IMR-90 (cell line): Measurements from ENCODE around the gene PLEKHG2. TPM values are rescaled to one million over a fixed set of nuclear protein-coding genes. Genes with fewer than 3 reads are reported as not detected.

Experiments
- ATAC-seq: fragments of 200-7000 bp; cut with Tn5 transposase; 2 replicates; pipeline ENCODE4 v1.9.1; 2020; ENCODE audit warnings: low read depth, mild to moderate bottlenecking, moderate library complexity
- BruUV-seq: library from RNA; stranded (reverse); fragments of 400-500 nt; replicated peaks from 2 replicates; lab custom pipeline; 2021; lab: Mats Ljungman, UMichigan
- CTCF ChIA-PET: fragments of 300-600 bp; formaldehyde crosslinking; extraction: SDS; loops from one replicate; lab custom pipeline; 2021; ENCODE audit warnings: antibody characterized with exemption; lab: Yijun Ruan, JAX
- POLR2A ChIA-PET: fragments of 300-600 bp; sonication (Branson Sonifier 250); formaldehyde crosslinking; loops from one replicate; lab custom pipeline; 2022; ENCODE audit warnings: antibody characterized with exemption; ENCODE audit not compliant: unreplicated experiment; lab: Charles Lee
- DNase-seq: peaks from one replicate; pipeline ENCODE4 v3.0.0; 2013
- H2AFZ ChIP-seq: replicated peaks from 2 replicates; pipeline ENCODE3; 2013; ENCODE audit warnings: low read length, mild to moderate bottlenecking; ENCODE audit not compliant: poor library complexity
- H2AK5ac ChIP-seq: 2 replicates; pipeline ENCODE4 v1.6.1; 2013; ENCODE audit warnings: low read depth, low read length, inconsistent platforms
- H2AK9ac ChIP-seq: replicated peaks from 2 replicates; pipeline ENCODE3; 2013; ENCODE audit warnings: mild to moderate bottlenecking, low read depth, low read length, moderate library complexity; ENCODE audit not compliant: poor library complexity
- H2BK120ac ChIP-seq: 2 replicates; pipeline ENCODE4 v1.6.1; 2013; ENCODE audit warnings: low read depth, low read length, inconsistent platforms
- H2BK15ac ChIP-seq: 3 replicates; pipeline ENCODE4 v1.6.1; 2013; ENCODE audit warnings: low read depth, low read length, inconsistent platforms
- H2BK20ac ChIP-seq: 2 replicates; pipeline ENCODE4 v1.6.1; 2013; ENCODE audit warnings: low read depth, mild to moderate bottlenecking, inconsistent platforms, low read length, moderate library complexity
- H2BK5ac ChIP-seq: 2 replicates; pipeline ENCODE4 v1.6.1; 2013; ENCODE audit warnings: mild to moderate bottlenecking, low read depth, low read length, inconsistent platforms; ENCODE audit not compliant: poor library complexity, severe bottlenecking
- H3K14ac ChIP-seq: replicated peaks from 2 replicates; pipeline ENCODE4 v1.6.1; 2013; ENCODE audit warnings: low read depth, low read length, inconsistent platforms
- H3K18ac ChIP-seq: 2 replicates; pipeline ENCODE4 v1.6.1; 2013; ENCODE audit warnings: low read depth, low read length, control low read depth
- H3K23ac ChIP-seq: 2 replicates; pipeline ENCODE4 v1.6.1; 2013; ENCODE audit warnings: low read depth, low read length, inconsistent platforms
- H3K27ac ChIP-seq: 2 replicates; pipeline ENCODE4 v1.5.1; 2013; ENCODE audit warnings: mild to moderate bottlenecking, control low read depth, low read length; ENCODE audit not compliant: insufficient read depth
- H3K27me3 ChIP-seq: 2 replicates; pipeline ENCODE4 v1.6.1; 2013; ENCODE audit warnings: low read length; ENCODE audit not compliant: control insufficient read depth, insufficient read depth
- H3K36me3 ChIP-seq: 2 replicates; pipeline ENCODE4 v1.6.1; 2013; ENCODE audit warnings: low read length, mixed read lengths; ENCODE audit not compliant: control insufficient read depth, insufficient read depth
- H3K4ac ChIP-seq: 2 replicates; pipeline ENCODE4 v1.6.1; 2013; ENCODE audit warnings: low read depth, low read length, inconsistent platforms
- H3K4me1 ChIP-seq: 2 replicates; pipeline ENCODE4 v1.6.1; 2013; ENCODE audit warnings: low read length, mixed read lengths; ENCODE audit not compliant: control insufficient read depth, insufficient read depth
- H3K4me2 ChIP-seq: 2 replicates; pipeline ENCODE4 v1.6.1; 2013; ENCODE audit warnings: low read depth, mild to moderate bottlenecking, control low read depth, low read length, moderate library complexity
- H3K4me3 ChIP-seq: 2 replicates; pipeline ENCODE4 v1.5.1; 2013; ENCODE audit warnings: low read depth, mild to moderate bottlenecking, control low read depth, low read length, moderate library complexity; ENCODE audit not compliant: insufficient read depth
- H3K56ac ChIP-seq: 2 replicates; pipeline ENCODE4 v1.6.1; 2013; ENCODE audit warnings: low read length, inconsistent platforms; ENCODE audit not compliant: insufficient read depth; ENCODE audit errors: extremely low read depth
- H3K79me1 ChIP-seq, 2 experiments: 2 replicates each; pipeline ENCODE4 v1.6.1; 2013; ENCODE audit warnings: low read length in 2 of 2, inconsistent platforms in 1 of 2, low read depth in 1 of 2
- H3K9ac ChIP-seq: 2 replicates; pipeline ENCODE4 v1.6.1; 2013; ENCODE audit warnings: low read depth, low read length, control low read depth
- H3K9me1 ChIP-seq: 2 replicates; pipeline ENCODE4 v1.6.1; 2013; ENCODE audit warnings: low read length, inconsistent platforms; ENCODE audit not compliant: insufficient read depth
- H3K9me3 ChIP-seq: 2 replicates; pipeline ENCODE4 v1.6.1; 2013; ENCODE audit warnings: low read length; ENCODE audit not compliant: control insufficient read depth, insufficient read depth
- H4K20me1 ChIP-seq: 2 replicates; pipeline ENCODE4 v1.6.1; 2013; ENCODE audit warnings: low read length, inconsistent platforms; ENCODE audit not compliant: insufficient read depth
- H4K5ac ChIP-seq: 2 replicates; pipeline ENCODE4 v1.6.1; 2013; ENCODE audit warnings: mild to moderate bottlenecking, low read depth, low read length, control low read depth
- H4K8ac ChIP-seq, 2 experiments: 2 replicates each; pipeline ENCODE4 v1.6.1; 2013; ENCODE audit warnings: low read depth in 2 of 2, low read length in 2 of 2, control low read depth in 1 of 2, inconsistent platforms in 1 of 2
- H4K91ac ChIP-seq: 2 replicates; pipeline ENCODE4 v1.6.1; 2013; ENCODE audit warnings: low read depth, low read length, inconsistent platforms; ENCODE audit not compliant: insufficient read depth
- BHLHE40 ChIP-seq: fragments of 150-350 bp; IDR thresholded peaks from 2 replicates; pipeline ENCODE4 v1.6.1; 2016; ENCODE audit warnings: mild to moderate bottlenecking, low read depth, low read length
- CEBPB ChIP-seq: IDR thresholded peaks from 2 replicates; pipeline ENCODE4 v1.6.1; 2012; ENCODE audit warnings: low read depth, low read length, improper control_type of control experiment
- CHD1 ChIP-seq: IDR thresholded peaks from 2 replicates; pipeline ENCODE4 v1.6.1; 2012; ENCODE audit warnings: low read depth, low read length, improper control_type of control experiment
- FOS ChIP-seq: fragments of 150-350 bp; IDR thresholded peaks from 2 replicates; pipeline ENCODE4 v1.6.1; 2016; ENCODE audit warnings: low read depth, low read length
- MAZ ChIP-seq: IDR thresholded peaks from 2 replicates; pipeline ENCODE4 v1.6.1; 2012; ENCODE audit warnings: low read depth, mild to moderate bottlenecking, low read length, improper control_type of control experiment, moderate library complexity, borderline replicate concordance
- MXI1 ChIP-seq: IDR thresholded peaks from 2 replicates; pipeline ENCODE4 v1.6.1; 2012; ENCODE audit warnings: low read depth, mild to moderate bottlenecking, low read length, moderate library complexity, borderline replicate concordance
- NFE2L2 ChIP-seq: fragments of 150-350 bp; IDR thresholded peaks from 2 replicates; pipeline ENCODE4 v1.6.1; 2016; ENCODE audit warnings: low read depth, mild to moderate bottlenecking, low read length
- POLR2A ChIP-seq: IDR thresholded peaks from 2 replicates; pipeline ENCODE4 v1.6.1; 2012; ENCODE audit warnings: mild to moderate bottlenecking, low read depth, low read length
- RAD21 ChIP-seq: IDR thresholded peaks from 2 replicates; pipeline ENCODE4 v1.6.1; 2012; ENCODE audit warnings: low read length, improper control_type of control experiment
- SMC3 ChIP-seq: fragments of 150-350 bp; IDR thresholded peaks from 2 replicates; pipeline ENCODE4 v1.6.1; 2016; ENCODE audit warnings: low read depth, mild to moderate bottlenecking, antibody characterized with exemption, low read length, moderate library complexity
- WGBS, 2 experiments: methylation state at CpG; one replicate each; pipeline versions ENCODE4 v1.1.5 to v1.1.7; 2013; ENCODE audit warnings: missing lambda C conversion rate in 2 of 2; ENCODE audit not compliant: insufficient read length in 1 of 2; ENCODE audit errors: extremely low coverage in 2 of 2; 5-methylcytosine and 5-hydroxymethylcytosine counted together
- dilution Hi-C: fragments of 300-500 bp; cut with HindIII; formaldehyde crosslinking; loops from one replicate; pipeline ENCODE4 v1.14.3; 2018; ENCODE audit warnings: low sequenced_read_pairs; ENCODE audit not compliant: unreplicated experiment
- in situ Hi-C: fragments of 300-500 bp; cut with MboI; formaldehyde crosslinking; loops from 3 replicates; pipeline ENCODE4 v1.14.3; 2019; ENCODE audit warnings: low sequenced_read_pairs, inconsistent platforms, mixed read lengths
- intact Hi-C: fragments of 100-400 bp; cut with micrococcal nuclease; formaldehyde crosslinking; loops from 2 replicates; pipeline ENCODE4 v1.10.0; 2022
- polyA plus RNA-seq, 3 experiments: library from polyadenylated mRNA; depleted of rRNA; stranded (reverse); fragments of >200 nt; gene quantifications; 2 replicates each; pipeline ENCODE4 v1.2.3, GENCODE V29; 2012; ENCODE audit warnings: low replicate concordance in 1 of 3
- total RNA-seq: library from RNA; depleted of rRNA; stranded (reverse); fragments of >200 nt; gene quantifications from 2 replicates; pipeline ENCODE4 v1.2.3, GENCODE V29; 2012
- TF ChIP-seq, protein P1 (sequence below): conservative IDR thresholded peaks from 2 replicates; pipeline ENCODE4 v1.5.1; 2012; ENCODE audit warnings: mild to moderate bottlenecking, low read depth, low read length, improper control_type of control experiment
- TF ChIP-seq, protein P2 (sequence below): fragments of 150-350 bp; IDR thresholded peaks from 2 replicates; pipeline ENCODE4 v1.6.1; 2016; ENCODE audit warnings: low read depth, mild to moderate bottlenecking, low read length, moderate library complexity, borderline replicate concordance

The PLEKHG2 gene
- total and polyA plus RNA-seq, 2 of the 4 experiments (the other 2 are of a cell fraction): 6.5 to 28.3 TPM

DNA sequence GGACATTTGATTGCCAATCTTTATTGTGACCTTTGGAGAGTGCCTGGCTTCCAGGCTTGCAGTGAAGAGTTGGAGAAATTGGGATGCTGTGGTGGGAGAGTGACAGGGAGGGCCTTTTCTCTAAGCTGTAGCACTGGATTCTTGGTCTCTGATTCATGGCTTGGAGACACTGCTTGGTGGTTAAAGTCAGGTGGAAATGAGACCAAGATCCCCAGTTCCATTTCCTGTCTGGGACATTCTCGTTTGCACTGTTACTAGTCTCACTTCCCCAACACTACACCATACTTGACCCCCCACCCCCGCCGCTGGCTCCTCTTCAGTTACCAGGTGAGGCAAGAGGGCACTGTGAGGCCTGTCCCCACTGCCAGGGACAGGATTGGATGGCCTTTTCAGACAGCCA lies 35.8 kb downstream of the PLEKHG2 start:
- WGBS, 2 experiments: no CpG with 5 or more reads among the region's 3 CpGs
- ATAC-seq: no peak

More for the DNA sequence above, 35.8 kb downstream of the PLEKHG2 start:
- Histone ChIP-seq H2AK9ac (peak overlapping the region; percentile 51), H4K91ac (no peak overlapping the region), H2AFZ (no peak overlapping the region), H2BK15ac (no peak overlapping the region), H3K9me3 (no peaks in the 10 kb centered on the region), H2BK20ac (no peak overlapping the region), H3K36me3 (peaks cover 27% of the 10 kb centered on the region), H3K23ac (peak overlapping the region; percentile 73; the same call in 1 of the 2 replicates), H3K9me1 (peaks cover 21% of the 10 kb centered on the region), H3K56ac (no peak overlapping the region), H4K5ac (no peak overlapping the region), H2BK120ac (no peak overlapping the region), H2BK5ac (peak overlapping the region; percentile 45), H3K27ac (no peak overlapping the region), H3K79me1 (peaks cover 22 to 77% of the 10 kb centered on the region in 2 experiments), H3K4me1 (peaks cover 5% of the 10 kb centered on the region), H4K8ac (no peak overlapping the region), H2AK5ac (no peak overlapping the region), H3K4me3 (no peak overlapping the region), H3K4me2 (peak overlapping the region; percentile 55; the same call in 1 of the 2 replicates), H3K4ac (peak overlapping the region; percentile 23; the same call in 1 of the 2 replicates), H3K27me3 (no peaks in the 10 kb centered on the region), H3K14ac (no peak overlapping the region), H3K9ac (no peak overlapping the region), H3K18ac (no peak overlapping the region), H4K20me1 (peaks cover 56% of the 10 kb centered on the region)
- no TSS peak for BruUV-seq
- no peak for TF ChIP-seq NFE2L2
- TF ChIP-seq POLR2A: no peak
- TF ChIP-seq SMC3: no peak
- no peak for TF ChIP-seq MAZ
- no peak for TF ChIP-seq CHD1
- TF ChIP-seq, protein P1, sequence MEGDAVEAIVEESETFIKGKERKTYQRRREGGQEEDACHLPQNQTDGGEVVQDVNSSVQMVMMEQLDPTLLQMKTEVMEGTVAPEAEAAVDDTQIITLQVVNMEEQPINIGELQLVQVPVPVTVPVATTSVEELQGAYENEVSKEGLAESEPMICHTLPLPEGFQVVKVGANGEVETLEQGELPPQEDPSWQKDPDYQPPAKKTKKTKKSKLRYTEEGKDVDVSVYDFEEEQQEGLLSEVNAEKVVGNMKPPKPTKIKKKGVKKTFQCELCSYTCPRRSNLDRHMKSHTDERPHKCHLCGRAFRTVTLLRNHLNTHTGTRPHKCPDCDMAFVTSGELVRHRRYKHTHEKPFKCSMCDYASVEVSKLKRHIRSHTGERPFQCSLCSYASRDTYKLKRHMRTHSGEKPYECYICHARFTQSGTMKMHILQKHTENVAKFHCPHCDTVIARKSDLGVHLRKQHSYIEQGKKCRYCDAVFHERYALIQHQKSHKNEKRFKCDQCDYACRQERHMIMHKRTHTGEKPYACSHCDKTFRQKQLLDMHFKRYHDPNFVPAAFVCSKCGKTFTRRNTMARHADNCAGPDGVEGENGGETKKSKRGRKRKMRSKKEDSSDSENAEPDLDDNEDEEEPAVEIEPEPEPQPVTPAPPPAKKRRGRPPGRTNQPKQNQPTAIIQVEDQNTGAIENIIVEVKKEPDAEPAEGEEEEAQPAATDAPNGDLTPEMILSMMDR: no peak
- TF ChIP-seq CEBPB: no peak
- TF ChIP-seq RAD21: no peak
- no peak for TF ChIP-seq BHLHE40
- TF ChIP-seq, protein P2, sequence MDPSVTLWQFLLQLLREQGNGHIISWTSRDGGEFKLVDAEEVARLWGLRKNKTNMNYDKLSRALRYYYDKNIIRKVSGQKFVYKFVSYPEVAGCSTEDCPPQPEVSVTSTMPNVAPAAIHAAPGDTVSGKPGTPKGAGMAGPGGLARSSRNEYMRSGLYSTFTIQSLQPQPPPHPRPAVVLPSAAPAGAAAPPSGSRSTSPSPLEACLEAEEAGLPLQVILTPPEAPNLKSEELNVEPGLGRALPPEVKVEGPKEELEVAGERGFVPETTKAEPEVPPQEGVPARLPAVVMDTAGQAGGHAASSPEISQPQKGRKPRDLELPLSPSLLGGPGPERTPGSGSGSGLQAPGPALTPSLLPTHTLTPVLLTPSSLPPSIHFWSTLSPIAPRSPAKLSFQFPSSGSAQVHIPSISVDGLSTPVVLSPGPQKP: no peak
- no peak for TF ChIP-seq FOS
- TF ChIP-seq MXI1: no peak
- intact Hi-C loops (loop anchor here (10.0 kb wide), 1 partner anchor 397 kb away; the partner anchor contains the start of gene FBL), in situ Hi-C loops (loop anchor here (25.0 kb wide), 1 partner anchor 389 kb away; the partner anchor contains the start of genes DYRK1B and FBL), dilution Hi-C loops (no loop called here)
- CTCF ChIA-PET: no interaction called here
- peak; percentile 51 for DNase-seq
- POLR2A ChIA-PET: no interaction called here
